Parathyroid adenoma (tissue), 2 donors: ENCODE measurements around the gene ENPP4.

Experiments
- H2AFZ ChIP-seq: fragments of 300-600 bp; sonication (generic); one replicate; pipeline ENCODE4 v1.7.0; 2017; ENCODE audit warnings: antibody characterized with exemption, mild to moderate bottlenecking
- H3K27ac ChIP-seq: fragments of 300-600 bp; sonication (generic); one replicate; pipeline ENCODE4 v1.7.0; 2017
- H3K27me3 ChIP-seq: fragments of 300-600 bp; sonication (generic); one replicate; pipeline ENCODE4 v1.7.0; 2017; ENCODE audit warnings: low read length; ENCODE audit not compliant: control insufficient read depth, insufficient read depth
- H3K36me3 ChIP-seq: fragments of 300-600 bp; sonication (generic); one replicate; pipeline ENCODE4 v1.7.0; 2017; ENCODE audit warnings: low read length; ENCODE audit not compliant: control insufficient read depth, insufficient read depth
- H3K4me1 ChIP-seq: fragments of 300-600 bp; sonication (generic); one replicate; pipeline ENCODE4 v1.7.0; 2017; ENCODE audit warnings: control low read depth
- H3K4me2 ChIP-seq: fragments of 300-600 bp; sonication (generic); one replicate; pipeline ENCODE4 v1.7.0; 2017; ENCODE audit warnings: low read length
- H3K4me3 ChIP-seq: fragments of 300-600 bp; sonication (generic); one replicate; pipeline ENCODE4 v1.7.0; 2017; ENCODE audit warnings: low read depth, low read length
- H3K79me2 ChIP-seq: fragments of 300-600 bp; sonication (generic); one replicate; pipeline ENCODE4 v1.7.0; 2017; ENCODE audit warnings: control low read depth
- H3K9ac ChIP-seq: fragments of 300-600 bp; sonication (generic); one replicate; pipeline ENCODE4 v1.7.0; 2017; ENCODE audit warnings: mild to moderate bottlenecking
- H3K9me3 ChIP-seq: fragments of 300-600 bp; sonication (generic); one replicate; pipeline ENCODE4 v1.7.0; 2017; ENCODE audit warnings: low read length; ENCODE audit not compliant: control insufficient read depth
- CTCF ChIP-seq: fragments of 300-600 bp; sonication (generic); IDR thresholded peaks from one replicate; pipeline ENCODE4 v1.7.0; 2017; ENCODE audit warnings: antibody characterized with exemption, mild to moderate bottlenecking
- donor health status: primary hyperparathyroidism.

ENPP4 gene

GRCh38 chr6:46103441-46104115 lies 26.2 kb upstream of the ENPP4 start:
- H3K9me3 ChIP-seq, result no peaks in the 10 kb centered on the region
- H3K27ac ChIP-seq, result no peak overlapping the region
- H3K36me3 ChIP-seq, result no peaks in the 10 kb centered on the region
- no peaks in the 10 kb centered on the region for H3K27me3 ChIP-seq
- no peak overlapping the region for H3K4me2 ChIP-seq
- H2AFZ ChIP-seq, result no peak overlapping the region
- H3K4me1 ChIP-seq, result peaks cover 5% of the 10 kb centered on the region
- H3K79me2 ChIP-seq, result no peaks in the 10 kb centered on the region
- no peak for TF ChIP-seq CTCF
- H3K4me3 ChIP-seq, result no peak overlapping the region
- H3K9ac ChIP-seq, result no peak overlapping the region

GRCh38 chr6:46104209-46104608 lies 25.6 kb upstream of the ENPP4 start:
- no peak overlapping the region for H3K4me3 ChIP-seq
- no peak overlapping the region for H3K27ac ChIP-seq
- no peak overlapping the region for H3K9ac ChIP-seq
- no peak for TF ChIP-seq CTCF
- H3K4me2 ChIP-seq, result no peak overlapping the region
- H3K4me1 ChIP-seq, result peaks cover 5% of the 10 kb centered on the region
- H2AFZ ChIP-seq, result no peak overlapping the region
- H3K36me3 ChIP-seq, result no peaks in the 10 kb centered on the region
- H3K79me2 ChIP-seq, result no peaks in the 10 kb centered on the region
- no peaks in the 10 kb centered on the region for H3K27me3 ChIP-seq
- H3K9me3 ChIP-seq, result no peaks in the 10 kb centered on the region

GRCh38 chr6:46105568-46105967 lies 24.2 kb upstream of the ENPP4 start:
- TF ChIP-seq CTCF, result no peak
- no peak overlapping the region for H3K27ac ChIP-seq
- no peaks in the 10 kb centered on the region for H3K27me3 ChIP-seq
- no peak overlapping the region for H2AFZ ChIP-seq
- peaks cover 5% of the 10 kb centered on the region for H3K4me1 ChIP-seq
- no peak overlapping the region for H3K4me3 ChIP-seq
- no peaks in the 10 kb centered on the region for H3K36me3 ChIP-seq
- no peaks in the 10 kb centered on the region for H3K9me3 ChIP-seq
- no peaks in the 10 kb centered on the region for H3K79me2 ChIP-seq
- H3K9ac ChIP-seq, result no peak overlapping the region
- no peak overlapping the region for H3K4me2 ChIP-seq

- Histone ChIP-seq H2AFZ (no peak overlapping the region), H3K4me3 (no peak overlapping the region), H3K9ac (no peak overlapping the region), H3K36me3 (no peaks in the 10 kb centered on the region), H3K9me3 (no peaks in the 10 kb centered on the region), H3K79me2 (no peaks in the 10 kb centered on the region), H3K27ac (no peak overlapping the region), H3K4me1 (no peaks in the 10 kb centered on the region), H3K27me3 (no peaks in the 10 kb centered on the region), H3K4me2 (no peak overlapping the region)
- no peak for TF ChIP-seq CTCF
Observed at GRCh38 chr6:46113370-46113769, 16.4 kb upstream of the ENPP4 start.

GRCh38 chr6:46115634-46116033 lies 14.2 kb upstream of the ENPP4 start:
- Histone ChIP-seq H3K4me3 (no peak overlapping the region), H3K9ac (no peak overlapping the region), H3K9me3 (no peaks in the 10 kb centered on the region), H3K79me2 (no peaks in the 10 kb centered on the region), H3K36me3 (no peaks in the 10 kb centered on the region), H2AFZ (no peak overlapping the region), H3K4me1 (no peaks in the 10 kb centered on the region), H3K4me2 (no peak overlapping the region), H3K27ac (no peak overlapping the region), H3K27me3 (no peaks in the 10 kb centered on the region)
- TF ChIP-seq CTCF, result no peak
